ENCODE data around the gene DMC1.

DNA sequence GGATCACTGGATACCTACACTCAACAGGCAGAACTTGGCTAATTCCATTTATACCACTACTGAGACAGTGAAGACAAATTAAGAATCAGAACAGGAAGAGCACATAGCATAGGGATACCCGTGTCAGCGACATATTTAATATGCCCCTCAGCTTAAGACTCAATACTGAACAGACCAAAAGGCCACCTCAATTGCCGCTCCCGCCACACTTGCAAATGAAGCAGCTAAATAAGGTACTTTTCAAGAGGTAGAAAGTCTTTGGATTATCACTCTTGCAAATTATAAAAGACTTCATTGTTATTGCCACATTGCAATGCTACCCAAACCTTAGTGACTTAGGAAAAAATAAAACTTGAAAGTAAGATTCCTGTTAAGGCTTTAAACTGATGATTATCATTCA is 67.0 kb downstream of the DMC1 start:
- TF ChIP-seq, protein P1, sequence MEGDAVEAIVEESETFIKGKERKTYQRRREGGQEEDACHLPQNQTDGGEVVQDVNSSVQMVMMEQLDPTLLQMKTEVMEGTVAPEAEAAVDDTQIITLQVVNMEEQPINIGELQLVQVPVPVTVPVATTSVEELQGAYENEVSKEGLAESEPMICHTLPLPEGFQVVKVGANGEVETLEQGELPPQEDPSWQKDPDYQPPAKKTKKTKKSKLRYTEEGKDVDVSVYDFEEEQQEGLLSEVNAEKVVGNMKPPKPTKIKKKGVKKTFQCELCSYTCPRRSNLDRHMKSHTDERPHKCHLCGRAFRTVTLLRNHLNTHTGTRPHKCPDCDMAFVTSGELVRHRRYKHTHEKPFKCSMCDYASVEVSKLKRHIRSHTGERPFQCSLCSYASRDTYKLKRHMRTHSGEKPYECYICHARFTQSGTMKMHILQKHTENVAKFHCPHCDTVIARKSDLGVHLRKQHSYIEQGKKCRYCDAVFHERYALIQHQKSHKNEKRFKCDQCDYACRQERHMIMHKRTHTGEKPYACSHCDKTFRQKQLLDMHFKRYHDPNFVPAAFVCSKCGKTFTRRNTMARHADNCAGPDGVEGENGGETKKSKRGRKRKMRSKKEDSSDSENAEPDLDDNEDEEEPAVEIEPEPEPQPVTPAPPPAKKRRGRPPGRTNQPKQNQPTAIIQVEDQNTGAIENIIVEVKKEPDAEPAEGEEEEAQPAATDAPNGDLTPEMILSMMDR (IDR thresholded peaks at IDR 0.05): no peak
- TF ChIP-seq POLR2AphosphoS5 (IDR thresholded peaks at IDR 0.05; ENCODE audit: low read depth, low read length): no peak
